MM.1S (cell line): ENCODE data around the gene AGAP1.

Source experiments
- DNase-seq: peaks from one replicate; pipeline ENCODE4 v3.0.0-alpha.2; 2015
- H2AFZ ChIP-seq: fragments of 300-600 bp; sonication (generic); 2 replicates; pipeline ENCODE4 v1.6.0; 2016; ENCODE audit warnings: antibody characterized with exemption, low read length
- H3F3A ChIP-seq: fragments of 300-600 bp; sonication (generic); 2 replicates; pipeline ENCODE4 v1.6.1; 2016; ENCODE audit warnings: mild to moderate bottlenecking, antibody characterized with exemption, low read length, moderate library complexity, mixed read lengths; ENCODE audit not compliant: insufficient read depth
- H3K27ac ChIP-seq: fragments of 300-600 bp; sonication (generic); 2 replicates; pipeline ENCODE4 v1.5.1; 2016; ENCODE audit warnings: mild to moderate bottlenecking, low read length
- H3K27me3 ChIP-seq: fragments of 300-600 bp; sonication (generic); replicated peaks from 2 replicates; pipeline ENCODE4 v1.6.0; 2016; ENCODE audit warnings: low read length; ENCODE audit not compliant: insufficient read depth
- H3K36me3 ChIP-seq: fragments of 300-600 bp; sonication (generic); replicated peaks from 2 replicates; pipeline ENCODE4 v1.6.1; 2016; ENCODE audit warnings: mild to moderate bottlenecking, low read length, mixed read lengths; ENCODE audit not compliant: insufficient read depth
- H3K4me1 ChIP-seq: fragments of 300-600 bp; sonication (generic); 2 replicates; pipeline ENCODE4 v1.6.1; 2016; ENCODE audit warnings: low read length, mixed read lengths
- H3K4me2 ChIP-seq: fragments of 300-600 bp; sonication (generic); 2 replicates; pipeline ENCODE4 v1.6.0; 2016; ENCODE audit warnings: low read depth, low read length
- H3K4me3 ChIP-seq: fragments of 300-600 bp; sonication (generic); 2 replicates; pipeline ENCODE4 v1.5.1; 2016; ENCODE audit warnings: low read length, mixed read lengths
- H3K79me2 ChIP-seq: fragments of 300-600 bp; sonication (generic); 2 replicates; pipeline ENCODE4 v1.6.1; 2016; ENCODE audit warnings: mixed run types, low read length, mixed read lengths
- H3K9ac ChIP-seq: fragments of 300-600 bp; sonication (generic); 2 replicates; pipeline ENCODE4 v1.6.1; 2016; ENCODE audit warnings: low read length, mixed read lengths
- H3K9me2 ChIP-seq: fragments of 300-600 bp; sonication (generic); replicated peaks from 2 replicates; pipeline ENCODE4 v1.6.1; 2016; ENCODE audit warnings: mild to moderate bottlenecking, low read length, mixed read lengths; ENCODE audit not compliant: insufficient read depth
- H3K9me3 ChIP-seq: fragments of 300-600 bp; sonication (generic); replicated peaks from 2 replicates; pipeline ENCODE4 v1.6.1; 2016; ENCODE audit warnings: mild to moderate bottlenecking, low read length, mixed read lengths; ENCODE audit not compliant: insufficient read depth
- H4K20me1 ChIP-seq: fragments of 300-600 bp; sonication (generic); 2 replicates; pipeline ENCODE4 v1.6.1; 2016; ENCODE audit warnings: mild to moderate bottlenecking, low read length, moderate library complexity, mixed read lengths; ENCODE audit not compliant: insufficient read depth
- EZH2 ChIP-seq: fragments of 300-600 bp; sonication (generic); optimal IDR thresholded peaks from 2 replicates; pipeline ENCODE3; 2017; ENCODE audit warnings: low read depth, mild to moderate bottlenecking, antibody characterized with exemption, low read length, mixed read lengths
- EZH2phosphoT487 ChIP-seq: fragments of 300-600 bp; sonication (generic); IDR thresholded peaks from 2 replicates; pipeline ENCODE4 v1.6.1; 2018; ENCODE audit warnings: antibody characterized with exemption, low read length
- TF ChIP-seq, protein P1 (sequence below): fragments of 300-600 bp; sonication (generic); IDR thresholded peaks from 2 replicates; pipeline ENCODE4 v1.5.1; 2016; ENCODE audit warnings: antibody characterized with exemption, low read length, mixed read lengths

The AGAP1 gene

DNA sequence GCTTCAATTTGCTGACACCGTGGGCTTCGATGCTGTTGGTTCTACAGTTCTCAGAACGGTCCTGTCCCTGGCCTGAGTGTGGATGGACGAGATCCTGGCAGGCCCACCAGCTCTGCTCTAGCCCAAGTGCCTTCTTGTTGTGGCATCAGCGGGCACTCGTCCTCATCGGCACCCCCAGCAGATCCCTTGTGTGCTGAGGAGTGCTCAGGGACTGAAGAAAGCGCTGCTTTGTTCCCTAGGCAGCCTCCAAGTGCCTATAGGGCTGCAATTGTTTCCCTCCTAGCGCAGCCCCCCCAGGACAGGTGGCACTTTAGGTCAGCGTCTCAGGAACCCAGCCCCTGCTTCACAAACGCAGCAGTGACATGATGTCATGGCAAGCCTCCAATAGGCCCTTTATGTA is 217.7 kb downstream of the AGAP1 start:
- no peak for DNase-seq

DNA sequence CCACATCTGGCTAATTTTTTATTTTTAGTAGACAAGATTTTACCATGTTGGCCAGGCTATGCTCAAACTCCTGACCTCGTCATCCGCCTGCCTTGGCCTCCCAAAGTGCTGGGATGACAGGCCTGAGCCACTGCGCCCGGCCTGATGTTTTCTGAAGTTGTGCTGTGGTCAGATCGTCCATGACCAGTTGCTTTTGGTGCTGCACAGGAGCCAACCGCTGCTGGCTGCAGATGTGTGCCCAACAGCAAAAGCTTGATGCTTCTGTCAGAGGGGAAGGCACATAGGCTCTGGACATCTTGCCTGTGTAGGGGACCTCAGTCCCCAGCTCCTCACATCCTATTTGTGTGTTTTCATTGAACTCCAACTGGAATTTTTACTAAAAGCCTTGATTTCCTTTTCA is 218.3 kb downstream of the AGAP1 start:
- no peak overlapping the region for H3K9ac ChIP-seq
- no peak overlapping the region for H3K4me3 ChIP-seq
- DNase-seq: no peak
- no peaks in the 10 kb centered on the region for H4K20me1 ChIP-seq
- no peaks in the 10 kb centered on the region for H3K36me3 ChIP-seq
- no peaks in the 10 kb centered on the region for H3K9me3 ChIP-seq
- no peaks in the 10 kb centered on the region for H3F3A ChIP-seq
- H3K27ac ChIP-seq: no peak overlapping the region
- no peaks in the 10 kb centered on the region for H3K4me1 ChIP-seq
- H2AFZ ChIP-seq: no peak overlapping the region
- peaks cover 29% of the 10 kb centered on the region for H3K79me2 ChIP-seq
- H3K4me2 ChIP-seq: no peak overlapping the region
- no peaks in the 10 kb centered on the region for H3K27me3 ChIP-seq
- no peaks in the 10 kb centered on the region for H3K9me2 ChIP-seq
- TF ChIP-seq, protein P1, sequence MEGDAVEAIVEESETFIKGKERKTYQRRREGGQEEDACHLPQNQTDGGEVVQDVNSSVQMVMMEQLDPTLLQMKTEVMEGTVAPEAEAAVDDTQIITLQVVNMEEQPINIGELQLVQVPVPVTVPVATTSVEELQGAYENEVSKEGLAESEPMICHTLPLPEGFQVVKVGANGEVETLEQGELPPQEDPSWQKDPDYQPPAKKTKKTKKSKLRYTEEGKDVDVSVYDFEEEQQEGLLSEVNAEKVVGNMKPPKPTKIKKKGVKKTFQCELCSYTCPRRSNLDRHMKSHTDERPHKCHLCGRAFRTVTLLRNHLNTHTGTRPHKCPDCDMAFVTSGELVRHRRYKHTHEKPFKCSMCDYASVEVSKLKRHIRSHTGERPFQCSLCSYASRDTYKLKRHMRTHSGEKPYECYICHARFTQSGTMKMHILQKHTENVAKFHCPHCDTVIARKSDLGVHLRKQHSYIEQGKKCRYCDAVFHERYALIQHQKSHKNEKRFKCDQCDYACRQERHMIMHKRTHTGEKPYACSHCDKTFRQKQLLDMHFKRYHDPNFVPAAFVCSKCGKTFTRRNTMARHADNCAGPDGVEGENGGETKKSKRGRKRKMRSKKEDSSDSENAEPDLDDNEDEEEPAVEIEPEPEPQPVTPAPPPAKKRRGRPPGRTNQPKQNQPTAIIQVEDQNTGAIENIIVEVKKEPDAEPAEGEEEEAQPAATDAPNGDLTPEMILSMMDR: no peak
- no peak for TF ChIP-seq EZH2phosphoT487
- no peak for TF ChIP-seq EZH2

More for the DNA sequence above, 217.7 kb downstream of the AGAP1 start:
- H3K4me2 ChIP-seq: no peak overlapping the region
- no peak overlapping the region for H3K27ac ChIP-seq
- H3K36me3 ChIP-seq: no peaks in the 10 kb centered on the region
- TF ChIP-seq EZH2phosphoT487 (no peak), EZH2 (no peak)
- TF ChIP-seq, protein P1: no peak
- no peaks in the 10 kb centered on the region for H3K9me3 ChIP-seq
- no peaks in the 10 kb centered on the region for H3K9me2 ChIP-seq
- H3K9ac ChIP-seq: no peak overlapping the region
- H3F3A ChIP-seq: no peaks in the 10 kb centered on the region
- H3K27me3 ChIP-seq: no peaks in the 10 kb centered on the region
- H4K20me1 ChIP-seq: no peaks in the 10 kb centered on the region
- no peak overlapping the region for H3K4me3 ChIP-seq
- peaks cover 35% of the 10 kb centered on the region for H3K79me2 ChIP-seq
- H2AFZ ChIP-seq: no peak overlapping the region
- no peaks in the 10 kb centered on the region for H3K4me1 ChIP-seq

DNA sequence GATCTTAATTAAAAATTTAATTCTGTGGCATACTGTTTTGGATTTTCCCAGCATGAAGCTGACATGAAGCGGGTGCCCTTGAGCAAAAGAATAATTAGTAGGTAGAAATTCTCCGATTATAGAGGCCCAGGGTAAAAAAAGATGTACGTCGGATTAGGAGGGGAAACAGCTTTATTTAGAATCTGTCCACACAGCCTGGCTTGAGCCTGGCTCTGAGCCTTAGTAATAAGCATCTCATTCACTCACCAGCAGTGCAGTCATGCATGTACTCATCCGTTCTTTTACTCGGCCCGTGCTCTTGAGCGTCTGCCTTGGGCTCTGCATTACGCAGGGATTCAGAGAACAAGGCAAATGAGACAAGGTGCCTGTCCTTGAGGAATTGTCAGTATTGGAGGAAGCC is 219.3 kb downstream of the AGAP1 start:
- TF ChIP-seq EZH2: no peak
- TF ChIP-seq EZH2phosphoT487: no peak
- TF ChIP-seq, protein P1: no peak
- no peaks in the 10 kb centered on the region for H3K4me1 ChIP-seq
- no peak overlapping the region for H3K4me2 ChIP-seq
- H3K36me3 ChIP-seq: no peaks in the 10 kb centered on the region
- peaks cover 21% of the 10 kb centered on the region for H3K79me2 ChIP-seq
- DNase-seq: no peak
- H2AFZ ChIP-seq: no peak overlapping the region
- H3K9me3 ChIP-seq: no peaks in the 10 kb centered on the region
- H3K27ac ChIP-seq: no peak overlapping the region
- no peak overlapping the region for H3K9ac ChIP-seq
- H3K9me2 ChIP-seq: no peaks in the 10 kb centered on the region
- H3K4me3 ChIP-seq: no peak overlapping the region
- no peaks in the 10 kb centered on the region for H4K20me1 ChIP-seq
- H3F3A ChIP-seq: no peaks in the 10 kb centered on the region
- no peaks in the 10 kb centered on the region for H3K27me3 ChIP-seq
